HFFc6 (cell line): ENCODE measurements around the gene GSTT2. TPM values are rescaled to one million over a fixed set of nuclear protein-coding genes. Genes with fewer than 3 reads are reported as not detected.
"Not testable (repeated sequence)": the region's sequence is repeated elsewhere in the genome, so short reads cannot be mapped to it uniquely, and the experiment has no call there.

Experiments used
- DNase-seq: peaks from one replicate; pipeline ENCODE4 v3.0.0-alpha.2; 2018
- H3K27ac Mint-ChIP-seq: 2 replicates; pipeline ENCODE4 v1.8.0; 2020; ENCODE audit warnings: mild to moderate bottlenecking, mixed read lengths
- H3K27me3 Mint-ChIP-seq: 2 replicates; pipeline ENCODE4 v1.8.0; 2021; ENCODE audit warnings: mild to moderate bottlenecking, moderate library complexity, mixed read lengths; ENCODE audit not compliant: insufficient read depth
- H3K36me3 Mint-ChIP-seq: 2 replicates; pipeline ENCODE4 v1.8.0; 2021; ENCODE audit warnings: low read depth, mixed read lengths
- H3K4me1 Mint-ChIP-seq: 2 replicates; pipeline ENCODE4 v1.8.0; 2020; ENCODE audit warnings: low read depth, mixed read lengths
- H3K4me3 Mint-ChIP-seq: 2 replicates; pipeline ENCODE4 v1.8.0; 2020; ENCODE audit warnings: mild to moderate bottlenecking, moderate library complexity, mixed read lengths
- H3K9me3 Mint-ChIP-seq: 2 replicates; pipeline ENCODE4 v1.8.0; 2020; ENCODE audit warnings: mild to moderate bottlenecking, mixed read lengths
- long read RNA-seq: library from polyadenylated mRNA; unstranded; transcript quantifications from one replicate; pipeline ENCODE4 v2.0.0, GENCODE V29; 2019
- total RNA-seq, 6 experiments: library from RNA; stranded (reverse); fragmentation: NEBNext Ultra II Directional; extraction: Animal tissue kit (Norgen Biotek cat#: 25700); gene quantifications; 2 replicates in 1 of 6; 3 replicates in 5 of 6; pipeline ENCODE4 v1.2.3, GENCODE V29; 2021
- TF ChIP-seq, protein P1 (sequence below): fragments of 200-600 bp; sonication (generic); IDR thresholded peaks from 2 replicates; pipeline ENCODE4 v1.5.0; 2021; ENCODE audit warnings: antibody characterized with exemption, mild to moderate bottlenecking

The GSTT2 gene
- under 1 TPM in 5 of 6 experiments, not detected in 1; 0.38 to 0.64 (median 0.43) TPM for total RNA-seq
- long read RNA-seq = 0 reads

DNA sequence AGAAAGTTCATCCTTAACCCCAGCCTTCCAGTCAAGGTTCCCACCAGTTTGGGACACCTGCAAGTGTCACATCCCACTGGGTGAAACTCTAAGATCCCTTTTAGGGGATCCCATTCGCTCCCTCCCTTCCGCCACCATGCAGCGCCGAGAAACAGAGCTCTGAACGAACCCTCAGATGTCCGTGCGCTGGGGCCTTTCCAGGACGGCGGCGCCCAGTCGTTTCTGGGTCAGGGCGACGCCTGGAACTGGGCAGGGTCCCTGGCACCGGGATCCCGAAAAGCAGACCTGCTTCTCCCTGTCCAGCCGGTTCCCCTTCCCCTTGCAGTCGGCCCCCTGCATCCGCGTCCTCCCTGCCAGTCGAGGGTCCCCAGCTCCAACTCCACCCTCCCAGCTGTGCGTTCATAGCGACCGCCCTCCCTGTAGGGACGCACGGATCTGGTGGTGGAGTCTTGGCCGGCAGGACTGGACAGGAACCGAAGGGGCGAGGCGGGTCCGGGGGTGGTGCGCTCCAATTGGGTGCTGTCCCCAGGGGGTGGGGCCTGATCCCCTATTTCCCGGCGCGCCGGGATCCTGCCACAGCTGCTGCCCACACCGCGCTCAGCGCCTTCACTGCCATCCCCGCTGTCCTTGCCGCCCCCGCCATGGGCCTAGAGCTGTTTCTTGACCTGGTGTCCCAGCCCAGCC is at the start of gene GSTT2:
TSS of gene GSTT2 (plus strand) at position 578 of the 684 bp plus-strand sequence.
- DNase-seq, H3K36me3 Mint-ChIP-seq, H3K9me3 Mint-ChIP-seq, H3K27ac Mint-ChIP-seq, H3K4me1 Mint-ChIP-seq, H3K4me3 Mint-ChIP-seq, H3K27me3 Mint-ChIP-seq: not testable (repeated sequence)

DNA sequence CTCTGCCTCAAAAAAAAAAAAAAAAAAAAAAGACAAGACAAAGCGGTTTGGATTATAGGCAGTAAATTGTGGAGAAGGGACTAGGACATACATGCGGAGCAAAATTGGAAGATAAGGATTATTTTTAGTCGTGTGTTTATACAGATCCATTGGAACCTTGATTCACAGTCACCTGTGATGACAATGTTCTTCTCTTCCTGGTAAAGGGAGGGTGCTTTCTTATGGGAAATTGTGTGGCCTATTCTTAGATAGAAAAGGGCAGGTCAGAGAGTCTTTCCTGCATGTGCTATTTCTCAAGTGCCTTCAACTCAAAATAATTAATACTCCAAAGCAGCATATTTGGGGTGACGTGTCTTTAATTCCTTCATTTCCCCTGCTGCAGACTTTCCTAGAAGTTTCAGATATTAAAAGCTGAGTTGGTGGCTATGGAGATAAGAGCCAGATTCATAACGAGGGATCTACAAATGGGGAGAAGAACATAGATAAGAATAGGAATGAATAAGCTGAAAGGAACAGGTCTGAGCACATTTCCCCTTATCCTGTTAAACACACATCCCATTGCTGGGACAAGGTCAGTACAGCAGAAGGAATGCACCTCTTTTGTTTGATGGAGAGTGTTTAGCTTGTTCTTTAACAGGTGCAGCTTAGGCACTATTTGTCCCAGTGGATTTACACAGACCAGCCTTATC is 41.5 kb upstream of the GSTT2 start:
- no peaks in the 10 kb centered on the region for H3K9me3 Mint-ChIP-seq
- peaks cover 6% of the 10 kb centered on the region for H3K27me3 Mint-ChIP-seq
- H3K27ac Mint-ChIP-seq = no peak overlapping the region

DNA sequence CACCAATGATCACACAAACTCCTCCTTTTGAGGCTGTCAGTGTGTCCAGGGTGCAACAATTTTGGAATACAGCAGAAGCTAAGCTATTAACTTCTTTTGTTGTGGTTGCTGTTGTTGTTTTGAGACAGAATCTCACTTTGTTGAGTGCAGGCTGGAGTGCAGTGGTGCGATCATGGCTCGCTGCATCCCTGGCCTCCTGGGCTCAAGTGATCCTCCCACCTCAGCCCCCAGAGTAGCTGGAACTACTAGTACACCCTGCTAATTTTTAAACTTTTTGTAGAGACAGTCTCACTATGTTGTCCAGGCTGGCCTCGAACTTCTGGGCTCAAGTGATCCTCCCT is 40.9 kb upstream of the GSTT2 start:
- no peaks in the 10 kb centered on the region for H3K4me1 Mint-ChIP-seq

More for the DNA sequence above, 41.5 kb upstream of the GSTT2 start:
- no peak overlapping the region for H3K4me3 Mint-ChIP-seq
- no peaks in the 10 kb centered on the region for H3K4me1 Mint-ChIP-seq
- no peaks in the 10 kb centered on the region for H3K36me3 Mint-ChIP-seq
- TF ChIP-seq, protein P1, sequence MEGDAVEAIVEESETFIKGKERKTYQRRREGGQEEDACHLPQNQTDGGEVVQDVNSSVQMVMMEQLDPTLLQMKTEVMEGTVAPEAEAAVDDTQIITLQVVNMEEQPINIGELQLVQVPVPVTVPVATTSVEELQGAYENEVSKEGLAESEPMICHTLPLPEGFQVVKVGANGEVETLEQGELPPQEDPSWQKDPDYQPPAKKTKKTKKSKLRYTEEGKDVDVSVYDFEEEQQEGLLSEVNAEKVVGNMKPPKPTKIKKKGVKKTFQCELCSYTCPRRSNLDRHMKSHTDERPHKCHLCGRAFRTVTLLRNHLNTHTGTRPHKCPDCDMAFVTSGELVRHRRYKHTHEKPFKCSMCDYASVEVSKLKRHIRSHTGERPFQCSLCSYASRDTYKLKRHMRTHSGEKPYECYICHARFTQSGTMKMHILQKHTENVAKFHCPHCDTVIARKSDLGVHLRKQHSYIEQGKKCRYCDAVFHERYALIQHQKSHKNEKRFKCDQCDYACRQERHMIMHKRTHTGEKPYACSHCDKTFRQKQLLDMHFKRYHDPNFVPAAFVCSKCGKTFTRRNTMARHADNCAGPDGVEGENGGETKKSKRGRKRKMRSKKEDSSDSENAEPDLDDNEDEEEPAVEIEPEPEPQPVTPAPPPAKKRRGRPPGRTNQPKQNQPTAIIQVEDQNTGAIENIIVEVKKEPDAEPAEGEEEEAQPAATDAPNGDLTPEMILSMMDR = no peak
- no peak for DNase-seq

DNA sequence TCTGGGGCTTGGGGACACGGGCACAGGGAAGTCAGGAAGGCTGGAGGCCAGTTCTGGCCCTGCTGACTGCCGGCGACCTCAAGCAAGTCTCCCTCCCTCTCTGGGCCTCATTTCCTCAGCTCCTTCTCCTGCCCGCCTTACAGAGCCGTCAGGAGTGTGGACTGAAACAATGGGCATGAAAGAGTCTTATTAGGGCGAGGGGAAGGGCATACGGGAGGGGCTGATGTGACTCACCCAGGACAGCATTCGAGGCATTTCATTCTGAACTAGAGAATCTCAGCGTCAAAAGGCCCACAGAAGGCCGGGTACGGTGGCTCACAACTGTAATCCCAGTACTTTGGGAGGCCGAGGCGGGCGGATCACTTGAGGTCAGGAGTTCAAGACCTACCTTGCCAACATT is 39.8 kb upstream of the GSTT2 start:
- H3K4me3 Mint-ChIP-seq, H3K36me3 Mint-ChIP-seq, H3K27ac Mint-ChIP-seq, H3K9me3 Mint-ChIP-seq, H3K4me1 Mint-ChIP-seq, H3K27me3 Mint-ChIP-seq, DNase-seq: not testable (repeated sequence)

More for the DNA sequence above, 40.9 kb upstream of the GSTT2 start:
- H3K36me3 Mint-ChIP-seq = no peaks in the 10 kb centered on the region
- no peaks in the 10 kb centered on the region for H3K9me3 Mint-ChIP-seq
- H3K27me3 Mint-ChIP-seq = peaks cover 6% of the 10 kb centered on the region
- H3K4me3 Mint-ChIP-seq = no peak overlapping the region
- H3K27ac Mint-ChIP-seq = no peak overlapping the region
- TF ChIP-seq, protein P1 = no peak
- no peak for DNase-seq

DNA sequence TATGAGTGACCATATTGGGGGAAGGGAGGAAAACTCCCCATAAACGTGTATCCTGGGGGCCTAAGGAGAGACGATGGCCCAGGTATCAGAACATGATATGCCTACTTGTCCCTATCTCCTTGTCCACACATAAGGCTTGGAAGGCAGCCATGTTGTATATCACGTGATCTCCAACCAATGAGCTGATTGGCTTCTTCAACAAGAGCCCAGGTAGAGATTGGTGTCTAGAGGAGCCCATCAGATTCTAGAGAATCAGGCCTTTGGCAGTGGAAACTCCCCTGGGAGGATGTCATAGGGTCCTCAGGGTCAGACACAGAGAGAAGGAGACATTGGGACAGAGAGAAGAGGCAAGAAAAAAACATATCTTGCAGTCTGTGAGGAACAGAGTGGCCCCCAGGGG is 32.5 kb upstream of the GSTT2 start:
- H3K36me3 Mint-ChIP-seq, H3K27ac Mint-ChIP-seq, H3K27me3 Mint-ChIP-seq: not testable (repeated sequence)

DNA sequence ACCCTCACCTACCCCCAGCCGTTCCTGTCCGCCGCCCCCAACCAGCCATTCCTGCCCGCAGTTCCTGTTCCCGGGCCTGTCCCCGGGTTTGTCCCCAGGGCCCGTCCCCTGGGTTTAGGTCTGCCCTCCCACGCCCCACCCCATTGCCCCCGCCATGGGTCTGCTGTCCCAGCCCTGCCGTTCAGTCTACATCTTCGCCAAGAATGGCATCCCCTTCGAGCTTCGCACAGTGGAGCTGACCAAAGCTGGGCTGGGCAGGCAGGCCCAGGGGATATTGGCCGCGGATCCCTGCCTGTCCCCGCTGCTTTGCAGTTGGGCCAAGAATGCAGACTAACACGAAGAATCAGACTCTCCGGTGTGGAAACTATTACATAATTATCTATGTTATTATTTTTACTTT is 30.2 kb upstream of the GSTT2 start:
- not testable (repeated sequence) for H3K27ac Mint-ChIP-seq, H3K36me3 Mint-ChIP-seq

More for the DNA sequence above, 32.5 kb upstream of the GSTT2 start:
- not testable (repeated sequence) for H3K9me3 Mint-ChIP-seq, H3K4me3 Mint-ChIP-seq, H3K4me1 Mint-ChIP-seq, DNase-seq

DNA sequence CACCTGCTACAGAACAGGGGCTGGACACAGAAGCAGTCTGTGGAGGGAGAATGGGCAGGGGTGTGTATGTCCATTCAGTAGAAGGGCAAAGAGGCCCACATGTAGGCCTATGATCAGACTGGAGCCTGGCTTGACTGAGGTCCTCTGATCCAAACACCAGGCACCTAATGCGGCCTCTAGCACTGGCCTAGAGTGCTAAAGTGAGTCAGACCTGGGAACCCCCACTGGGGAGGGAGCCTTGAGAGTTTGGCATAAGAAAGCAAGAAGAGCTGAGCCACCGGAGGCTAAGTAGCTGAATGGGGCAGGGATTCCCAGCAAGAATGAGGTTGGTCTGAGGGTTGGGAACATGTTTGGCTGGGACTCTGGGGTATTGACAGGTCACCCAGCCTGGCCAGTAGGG is 28.6 kb upstream of the GSTT2 start:
- not testable (repeated sequence) for H3K4me3 Mint-ChIP-seq, H3K9me3 Mint-ChIP-seq, H3K4me1 Mint-ChIP-seq, H3K27ac Mint-ChIP-seq, DNase-seq, H3K27me3 Mint-ChIP-seq, H3K36me3 Mint-ChIP-seq

More for the DNA sequence above, 30.2 kb upstream of the GSTT2 start:
- not testable (repeated sequence) for H3K9me3 Mint-ChIP-seq, H3K27me3 Mint-ChIP-seq, DNase-seq, H3K4me3 Mint-ChIP-seq, H3K4me1 Mint-ChIP-seq

DNA sequence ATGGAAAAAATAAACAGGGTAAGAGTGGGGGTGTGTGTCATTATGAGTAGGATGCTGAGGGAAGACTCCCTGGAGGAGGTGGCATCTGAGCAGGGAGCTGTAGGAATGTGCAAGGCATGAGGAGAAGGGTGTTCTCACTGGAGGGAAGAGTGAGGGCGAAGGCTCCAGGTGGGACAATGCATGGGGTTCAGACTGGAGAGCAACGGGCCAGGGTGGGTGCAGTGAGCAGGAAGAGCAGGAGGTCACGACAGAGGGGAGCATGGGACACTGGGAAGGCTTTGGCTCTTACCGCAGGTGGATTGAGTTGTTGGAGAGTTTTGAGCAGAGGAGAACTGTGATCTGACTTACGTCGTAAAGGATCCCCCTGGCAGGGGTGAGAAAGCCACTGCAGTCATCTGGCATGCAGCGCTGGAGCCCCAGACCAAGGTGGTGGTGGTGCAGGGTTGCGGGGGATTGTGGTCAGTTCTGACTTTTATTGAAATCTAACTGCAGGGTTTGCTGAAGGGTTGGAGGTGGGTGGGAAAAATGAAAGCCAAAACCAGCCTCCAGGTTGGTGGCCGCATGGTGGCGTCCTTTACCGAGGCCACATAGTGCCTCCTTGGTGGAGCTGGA is 27.0 kb upstream of the GSTT2 start:
- H3K27ac Mint-ChIP-seq, H3K4me3 Mint-ChIP-seq, DNase-seq, H3K36me3 Mint-ChIP-seq, H3K27me3 Mint-ChIP-seq, H3K4me1 Mint-ChIP-seq, H3K9me3 Mint-ChIP-seq: not testable (repeated sequence)

DNA sequence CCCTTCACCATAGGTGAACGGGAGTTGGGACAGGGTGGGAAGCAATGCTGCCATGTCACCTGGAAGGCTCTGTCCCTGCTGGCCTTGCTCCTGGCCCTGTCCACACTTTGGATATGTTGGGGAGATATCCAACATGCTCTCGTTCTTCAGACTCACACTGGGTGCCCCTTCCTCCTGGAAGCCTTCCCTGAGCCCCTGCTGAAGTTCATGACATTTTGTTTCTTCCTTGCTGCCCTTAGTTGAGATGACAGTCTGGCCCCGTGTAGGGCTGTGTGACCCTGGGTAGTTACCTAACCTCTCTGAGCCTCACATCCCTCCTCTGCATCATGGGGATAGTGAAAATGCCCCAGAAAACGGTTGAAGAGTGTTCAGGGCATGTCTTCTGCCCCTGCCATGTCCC is 26.4 kb upstream of the GSTT2 start:
- not testable (repeated sequence) for H3K27me3 Mint-ChIP-seq, H3K36me3 Mint-ChIP-seq, H3K27ac Mint-ChIP-seq, DNase-seq, H3K9me3 Mint-ChIP-seq, H3K4me3 Mint-ChIP-seq, H3K4me1 Mint-ChIP-seq

DNA sequence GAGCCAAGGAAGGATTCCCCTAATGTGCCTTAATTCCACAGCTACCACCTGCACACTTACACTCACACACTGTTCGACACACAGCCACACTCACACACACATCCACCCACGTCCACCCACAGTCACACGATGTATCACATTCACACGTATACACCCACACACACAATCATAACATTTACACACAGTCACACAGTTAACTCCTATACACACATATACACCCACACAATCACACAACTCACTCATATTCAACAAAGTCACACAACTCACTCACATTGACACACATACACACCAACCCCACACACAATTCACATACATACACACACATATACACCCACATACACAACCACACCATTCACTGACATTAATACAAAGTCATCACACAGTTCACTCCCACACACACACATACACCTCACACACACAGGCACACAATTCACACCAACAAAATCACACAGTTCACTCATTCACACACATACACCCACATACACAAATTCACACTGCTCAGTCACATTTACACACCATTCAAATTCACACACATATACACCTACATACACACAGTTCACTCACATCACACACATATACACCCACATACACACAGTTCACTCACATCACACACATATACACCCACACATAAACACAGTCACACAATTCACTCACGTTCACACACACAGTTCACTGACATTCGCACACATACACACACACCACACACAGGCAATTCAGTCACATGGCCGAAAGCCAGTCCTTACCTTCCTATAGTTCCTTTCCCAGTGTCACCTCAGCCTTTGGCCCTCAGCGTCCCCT is 25.5 kb upstream of the GSTT2 start:
- not testable (repeated sequence) for H3K36me3 Mint-ChIP-seq, H3K4me3 Mint-ChIP-seq, H3K27me3 Mint-ChIP-seq, DNase-seq, H3K4me1 Mint-ChIP-seq, H3K9me3 Mint-ChIP-seq, H3K27ac Mint-ChIP-seq

DNA sequence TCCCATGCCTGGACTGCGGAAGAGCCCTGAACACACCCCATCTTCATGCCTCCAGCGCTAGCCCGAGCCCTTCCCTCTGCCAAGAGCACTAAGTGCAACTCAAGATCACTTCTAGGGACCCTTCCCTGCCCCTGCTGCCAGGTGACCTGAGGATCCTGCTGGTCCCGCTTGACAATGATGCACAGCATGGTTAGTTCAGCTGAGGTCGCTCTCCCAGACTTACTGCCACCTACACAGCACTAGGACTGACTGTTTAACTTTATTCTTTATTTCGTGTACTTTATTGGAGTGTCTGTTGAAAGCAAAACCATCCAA is 25.0 kb upstream of the GSTT2 start:
- not testable (repeated sequence) for H3K27ac Mint-ChIP-seq, H3K4me3 Mint-ChIP-seq, H3K9me3 Mint-ChIP-seq, DNase-seq, H3K36me3 Mint-ChIP-seq, H3K27me3 Mint-ChIP-seq, H3K4me1 Mint-ChIP-seq
